Upper lobe of left lung (tissue), 4 donors: Measurements from ENCODE around the gene WFDC1.

Experiments used
- CTCF ChIP-seq, 6 experiments: fragments of 450-650 bp in 4 of 6; fragments of 200-600 bp in 2 of 6; sonication (generic) in 2 of 6; IDR thresholded peaks; one replicate each; pipeline ENCODE4 v1.5.1; 2016 to 2019; ENCODE audit warnings: antibody characterized with exemption in 6 of 6
- EP300 ChIP-seq, 4 donors: sonication (generic); formaldehyde crosslinking; IDR thresholded peaks; one replicate each; pipeline ENCODE4 v1.5.1; 2017; ENCODE audit warnings: antibody characterized with exemption in 4 of 4, control low read depth in 2 of 4
- POLR2A ChIP-seq, 4 donors: fragments of 450-650 bp; IDR thresholded peaks; one replicate each; pipeline ENCODE4 v1.5.1; 2016 to 2017; ENCODE audit warnings: antibody characterized with exemption in 4 of 4, mild to moderate bottlenecking in 2 of 4
- POLR2AphosphoS5 ChIP-seq, 2 donors: sonication (generic); formaldehyde crosslinking; IDR thresholded peaks; one replicate each; pipeline ENCODE4 v1.5.1; 2017; ENCODE audit warnings: antibody characterized with exemption in 2 of 2

- TF ChIP-seq CTCF (IDR thresholded peaks at IDR 0.05) (no peak), EP300 (IDR thresholded peaks at IDR 0.05) (no peak), POLR2A (IDR thresholded peaks at IDR 0.05) (no peak), POLR2AphosphoS5 (IDR thresholded peaks at IDR 0.05) (no peak)
Observed at GRCh38 chr16:84347161-84347560, 52.5 kb downstream of the WFDC1 start.
